HEK293T (cell line): ENCODE measurements around the gene LTBP2.

Source experiments
- CTCF ChIA-PET: fragments of 350-600 bp; formaldehyde crosslinking; extraction: SDS; loops from one replicate; lab custom pipeline; 2021; ENCODE audit warnings: antibody characterized with exemption, inconsistent platforms; lab: Yijun Ruan, JAX
- POLR2A ChIA-PET: fragments of 350-600 bp; formaldehyde crosslinking; extraction: SDS; loops from one replicate; lab custom pipeline; 2020; ENCODE audit warnings: antibody characterized with exemption, inconsistent platforms; lab: Yijun Ruan, JAX
- DNase-seq: peaks from one replicate; pipeline ENCODE4 v3.0.0; 2012; ENCODE audit warnings: mixed read lengths; ENCODE audit errors: extremely low spot score
- ARNT ChIP-seq: fragments of 450-650 bp; IDR thresholded peaks from 2 replicates; pipeline ENCODE4 v1.6.1; 2017; ENCODE audit warnings: mild to moderate bottlenecking
- BHLHE40 ChIP-seq: fragments of 450-650 bp; IDR thresholded peaks from 2 replicates; pipeline ENCODE4 v1.6.1; 2016; ENCODE audit warnings: mild to moderate bottlenecking, moderate library complexity, borderline replicate concordance
- CTBP1 ChIP-seq: fragments of 450-650 bp; IDR thresholded peaks from 2 replicates; pipeline ENCODE4 v1.6.1; 2016; ENCODE audit warnings: borderline replicate concordance
- ELF4 ChIP-seq: fragments of 450-650 bp; IDR thresholded peaks from 2 replicates; pipeline ENCODE4 v1.6.1; 2017; ENCODE audit warnings: antibody characterized with exemption
- FOXA1 ChIP-seq: fragments of 450-650 bp; IDR thresholded peaks from 2 replicates; pipeline ENCODE4 v1.6.1; 2016; ENCODE audit warnings: mild to moderate bottlenecking
- FOXK2 ChIP-seq: fragments of 450-650 bp; IDR thresholded peaks from 2 replicates; pipeline ENCODE4 v1.6.1; 2016; ENCODE audit warnings: mild to moderate bottlenecking
- FOXM1 ChIP-seq: fragments of 450-650 bp; IDR thresholded peaks from 2 replicates; pipeline ENCODE4 v1.6.1; 2017; ENCODE audit warnings: mild to moderate bottlenecking, borderline replicate concordance
- HDGF ChIP-seq: fragments of 450-650 bp; IDR thresholded peaks from 2 replicates; pipeline ENCODE4 v1.6.1; 2017; ENCODE audit warnings: antibody characterized with exemption, borderline replicate concordance
- L3MBTL2 ChIP-seq: fragments of 450-650 bp; conservative IDR thresholded peaks from 2 replicates; pipeline ENCODE4 v1.6.1; 2016; ENCODE audit warnings: mild to moderate bottlenecking
- LEF1 ChIP-seq: fragments of 450-650 bp; IDR thresholded peaks from 2 replicates; pipeline ENCODE4 v1.6.1; 2017; ENCODE audit warnings: mild to moderate bottlenecking, borderline replicate concordance
- NFRKB ChIP-seq: fragments of 450-650 bp; IDR thresholded peaks from 2 replicates; pipeline ENCODE4 v1.6.1; 2016; ENCODE audit warnings: mild to moderate bottlenecking, moderate library complexity
- PKNOX1 ChIP-seq: fragments of 450-650 bp; IDR thresholded peaks from 2 replicates; pipeline ENCODE4 v1.6.1; 2016
- SP1 ChIP-seq: fragments of 450-650 bp; IDR thresholded peaks from 2 replicates; pipeline ENCODE4 v1.6.1; 2017
- SUZ12 ChIP-seq: fragments of 450-650 bp; IDR thresholded peaks from 2 replicates; pipeline ENCODE4 v1.6.1; 2016; ENCODE audit warnings: mild to moderate bottlenecking
- TARDBP ChIP-seq: fragments of 450-650 bp; IDR thresholded peaks from 2 replicates; pipeline ENCODE4 v1.6.1; 2016
- ZNF384 ChIP-seq: fragments of 450-650 bp; IDR thresholded peaks from 2 replicates; pipeline ENCODE4 v1.6.1; 2016

The LTBP2 gene

GRCh38 chr14:74621556-74621955 is 9.5 kb upstream of the LTBP2 start:
- ChIA-PET CTCF (no interaction called here), POLR2A (no interaction called here)
- DNase-seq = no peak
- TF ChIP-seq BHLHE40 (no peak), NFRKB (no peak), CTBP1 (no peak), FOXK2 (no peak), ELF4 (no peak), PKNOX1 (no peak), ARNT (no peak), L3MBTL2 (no peak), TARDBP (no peak), LEF1 (no peak)

DNA sequence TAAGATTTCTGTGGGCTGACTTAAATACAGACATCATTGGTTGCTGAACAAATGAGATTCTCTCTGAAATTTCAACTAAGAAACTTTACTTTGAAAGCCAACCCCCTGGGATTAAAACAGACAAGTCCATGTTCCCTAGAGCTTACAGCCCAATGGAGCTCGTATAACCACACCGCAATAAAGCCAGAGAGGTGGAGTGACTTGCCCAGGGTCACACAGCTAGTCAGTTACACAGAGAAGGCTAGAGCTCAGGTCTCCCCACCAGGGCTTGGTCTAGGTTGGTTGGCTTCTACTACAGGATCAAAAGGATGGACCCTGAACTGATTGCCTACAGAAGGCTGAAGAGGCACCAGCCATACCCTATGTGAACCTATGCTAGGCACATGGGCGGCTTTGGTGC is 8.9 kb upstream of the LTBP2 start:
- ChIA-PET CTCF (no interaction called here), POLR2A (no interaction called here)
- no peak for TF ChIP-seq CTBP1
- TF ChIP-seq TARDBP = no peak
- TF ChIP-seq FOXA1 = no peak
- no peak for TF ChIP-seq L3MBTL2
- no peak for TF ChIP-seq HDGF
- TF ChIP-seq FOXM1 = no peak
- no peak for TF ChIP-seq SUZ12
- TF ChIP-seq SP1 = no peak
- TF ChIP-seq FOXK2 = no peak
- no peak for TF ChIP-seq ELF4
- TF ChIP-seq NFRKB = no peak
- no peak for TF ChIP-seq ZNF384
- no peak for TF ChIP-seq BHLHE40
- TF ChIP-seq PKNOX1 = no peak
- TF ChIP-seq ARNT = no peak
- TF ChIP-seq LEF1 = no peak
- no peak for DNase-seq

DNA sequence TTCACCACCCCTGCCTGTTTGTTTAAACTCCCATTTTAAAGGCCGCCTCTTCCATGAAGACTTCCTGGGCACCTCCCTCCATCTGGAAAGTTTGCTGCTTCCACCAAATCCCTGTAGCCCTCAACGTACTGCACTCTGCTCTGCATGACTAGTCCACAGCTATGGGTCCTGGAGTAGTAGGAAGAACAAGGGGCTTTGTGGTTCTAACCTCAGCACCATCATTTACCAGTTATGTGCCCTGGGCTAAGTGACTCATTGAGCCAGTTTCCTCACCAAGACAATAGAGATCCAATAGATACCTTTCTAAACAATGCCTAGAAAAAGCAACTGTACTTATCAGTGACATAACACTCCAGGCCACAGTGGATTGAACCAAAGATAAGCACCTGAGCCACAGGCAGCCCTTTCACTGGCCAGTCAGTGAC is 8.5 kb upstream of the LTBP2 start:
- DNase-seq = no peak
- TF ChIP-seq SUZ12 (no peak), FOXK2 (no peak), CTBP1 (no peak), ELF4 (no peak), FOXA1 (no peak), HDGF (no peak), ZNF384 (no peak)
- POLR2A ChIA-PET = no interaction called here
- CTCF ChIA-PET = no interaction called here

DNA sequence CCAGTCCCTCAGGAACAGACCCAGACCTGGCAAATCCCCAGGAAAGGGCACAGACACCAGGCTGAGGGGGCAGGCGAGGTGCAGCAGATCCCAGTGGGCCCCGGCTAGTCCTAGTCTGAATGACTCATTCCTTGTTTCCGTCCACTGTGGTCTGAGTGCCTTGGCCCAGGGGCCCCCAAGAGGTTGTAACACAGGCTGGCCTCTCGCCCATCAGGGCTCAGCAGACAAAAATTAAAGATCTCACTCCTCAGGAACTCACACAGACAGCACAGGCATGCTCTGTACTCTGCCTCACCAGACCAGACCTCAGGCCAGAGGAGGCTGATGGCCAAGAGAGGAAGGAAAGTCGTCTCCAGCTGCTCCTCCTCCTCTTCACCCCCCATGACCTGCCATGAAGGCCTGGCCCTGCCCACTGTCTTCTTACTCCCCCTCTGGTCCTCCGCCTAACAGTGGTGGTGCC is 7.7 kb upstream of the LTBP2 start:
- ChIA-PET POLR2A (no interaction called here), CTCF (interaction anchor here (0.5 to 2.3 kb wide), 2 partner anchors 11 to 286 kb away, joined by 3 to 8 read pairs; no protein-coding TSS in a partner anchor)
- TF ChIP-seq ARNT = no peak
- no peak for TF ChIP-seq CTBP1
- DNase-seq = no peak

DNA sequence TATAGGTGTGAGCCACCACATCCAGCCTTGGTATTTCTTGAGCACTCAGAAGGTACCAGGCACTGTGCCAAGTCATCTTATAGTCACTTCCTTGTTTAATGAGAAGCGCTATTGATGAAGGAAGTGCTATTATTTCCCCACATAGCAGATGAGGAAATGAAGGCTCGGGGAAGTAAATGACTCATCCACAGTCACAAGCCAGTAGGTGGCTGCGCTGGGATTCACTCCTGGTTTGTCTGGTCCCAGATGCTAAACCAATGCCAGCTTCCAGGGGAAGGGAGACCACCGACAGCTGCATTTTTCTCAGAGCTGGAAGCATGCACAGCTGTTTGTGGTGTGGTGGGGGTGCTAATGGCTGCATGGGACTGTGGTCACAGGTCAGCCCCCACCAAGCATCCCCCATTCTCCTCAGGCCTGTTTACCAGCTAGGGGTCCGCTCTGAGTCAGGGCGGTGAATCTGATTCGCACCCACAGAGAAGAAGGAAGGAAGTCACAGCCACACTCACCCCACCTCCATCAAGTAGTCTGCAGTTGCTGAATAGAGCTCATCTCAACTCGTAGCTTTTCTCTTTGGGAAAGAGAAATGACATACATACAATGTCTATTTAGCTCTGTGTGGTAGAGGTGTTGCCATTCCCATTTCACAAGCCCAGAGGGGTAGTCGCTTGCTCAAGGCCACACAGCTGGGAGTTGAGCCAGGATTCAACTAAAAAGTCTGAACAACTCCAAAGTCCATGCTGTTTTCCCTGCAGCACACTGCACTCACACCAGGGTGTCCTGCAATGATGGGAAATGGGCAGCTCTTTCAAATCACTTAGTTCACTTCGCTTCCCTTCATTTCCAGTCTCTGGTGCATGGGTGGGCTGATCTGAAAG is 6.3 kb upstream of the LTBP2 start:
- no peak for DNase-seq
- TF ChIP-seq ARNT = no peak
- no peak for TF ChIP-seq HDGF
- TF ChIP-seq TARDBP = no peak
- no peak for TF ChIP-seq L3MBTL2
- TF ChIP-seq NFRKB = no peak
- TF ChIP-seq FOXA1 = no peak
- no peak for TF ChIP-seq LEF1
- no peak for TF ChIP-seq FOXK2
- TF ChIP-seq PKNOX1 = no peak
- TF ChIP-seq ZNF384 = no peak
- TF ChIP-seq CTBP1 = no peak
- no peak for TF ChIP-seq SP1
- no peak for TF ChIP-seq BHLHE40
- no peak for TF ChIP-seq FOXM1
- TF ChIP-seq SUZ12 = no peak
- TF ChIP-seq ELF4 = no peak
- CTCF ChIA-PET = interaction anchor here (1.5 to 2.3 kb wide), 2 partner anchors 9 to 87 kb away, joined by 7 to 8 read pairs; no protein-coding TSS in a partner anchor
- POLR2A ChIA-PET = no interaction called here

DNA sequence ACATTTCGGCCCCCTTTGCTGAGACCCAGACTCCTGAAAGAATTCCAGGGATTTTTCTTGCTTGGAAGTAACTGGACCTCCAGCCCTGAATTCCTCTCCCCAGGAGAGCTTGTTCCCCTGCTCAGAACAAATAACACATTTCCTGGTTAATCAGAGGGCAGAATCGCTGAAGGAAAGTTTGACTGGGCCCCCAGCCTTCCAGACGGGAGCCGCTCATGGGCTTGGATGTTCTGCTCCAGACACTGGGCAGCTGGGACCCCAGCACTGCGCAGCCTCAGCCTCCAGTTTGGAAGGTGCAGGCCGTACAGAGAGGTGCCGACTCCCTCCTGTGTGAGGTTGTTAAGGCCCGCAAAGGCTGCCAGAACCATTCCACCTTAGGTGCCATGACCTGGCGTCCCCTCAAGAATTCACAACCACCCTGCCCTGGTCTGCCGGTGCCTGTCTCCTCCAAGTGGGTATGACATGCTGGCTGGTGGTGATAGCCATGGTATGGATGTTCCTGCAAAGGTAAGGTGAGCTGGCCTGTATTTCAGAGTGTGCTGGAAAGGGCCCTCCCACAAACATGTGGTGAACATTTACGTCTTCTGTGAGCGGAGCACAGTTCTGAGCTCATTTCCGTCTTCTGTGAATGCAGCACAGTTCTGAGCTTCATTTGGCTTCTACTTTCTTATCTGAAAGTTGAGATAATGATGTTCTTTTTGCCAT is 5.1 kb upstream of the LTBP2 start:
- POLR2A ChIA-PET = no interaction called here
- no peak for DNase-seq
- CTCF ChIA-PET = interaction anchor here (0.6 to 2.3 kb wide), 2 partner anchors 8 to 64 kb away, joined by 6 to 8 read pairs; no protein-coding TSS in a partner anchor
- TF ChIP-seq SUZ12 (no peak), ZNF384 (no peak), CTBP1 (no peak), FOXK2 (no peak), SP1 (no peak), FOXA1 (no peak), L3MBTL2 (no peak), TARDBP (no peak), FOXM1 (no peak), NFRKB (no peak), ELF4 (no peak), PKNOX1 (no peak), BHLHE40 (no peak), ARNT (no peak), LEF1 (no peak), HDGF (no peak)
